Stimulated activated naive CD8-positive, alpha-beta T cell treated with anti-CD3 and anti-CD28 coated beads, Interleukin-15, Interleukin-2, amounts not matched to agents 100 U/mL and 50 U/mL, for 24 hours (primary cell): ENCODE data around the gene RASGRP1.
"Not testable (repeated sequence)": the region's sequence is repeated elsewhere in the genome, so short reads cannot be mapped to it uniquely, and the experiment has no call there.

Source experiments
- ATAC-seq: fragments of 150-1000 bp; cut with Tn5 transposase; one replicate; pipeline ENCODE4 v1.10.0; 2021
- DNase-seq: peaks from one replicate; pipeline ENCODE4 v3.0.0; 2021

The RASGRP1 gene

GRCh38 chr15:38564557-38565286 lies at the start of gene RASGRP1:
Gene RASGRP1, minus strand, starts transcription at chr15:38564814. Its CDS starts 186 bp downstream, at chr15:38564628.
- DNase-seq: peak; percentile 86
- ATAC-seq: peak; percentile 66

DNA sequence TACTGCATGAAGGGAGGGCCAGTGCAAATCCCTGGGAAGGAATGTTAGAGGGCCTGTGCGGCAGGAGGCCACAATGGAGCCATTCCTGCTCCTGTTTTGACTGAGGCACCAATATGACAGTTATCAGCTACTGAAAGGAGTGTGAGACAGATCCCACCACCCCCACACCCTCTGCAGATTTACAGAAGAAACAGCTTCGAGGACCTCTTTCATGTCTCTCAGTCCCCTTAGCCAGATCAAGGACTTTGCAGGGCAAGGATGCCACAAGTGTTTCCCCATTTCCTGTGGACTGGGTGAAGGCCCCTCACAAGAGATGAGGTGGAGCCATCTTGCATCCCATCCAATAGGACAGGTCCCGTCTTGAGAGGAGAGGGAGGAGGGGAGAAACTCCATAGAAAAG lies 48.5 kb upstream of the RASGRP1 start:
- no peak for ATAC-seq
- no peak for DNase-seq

DNA sequence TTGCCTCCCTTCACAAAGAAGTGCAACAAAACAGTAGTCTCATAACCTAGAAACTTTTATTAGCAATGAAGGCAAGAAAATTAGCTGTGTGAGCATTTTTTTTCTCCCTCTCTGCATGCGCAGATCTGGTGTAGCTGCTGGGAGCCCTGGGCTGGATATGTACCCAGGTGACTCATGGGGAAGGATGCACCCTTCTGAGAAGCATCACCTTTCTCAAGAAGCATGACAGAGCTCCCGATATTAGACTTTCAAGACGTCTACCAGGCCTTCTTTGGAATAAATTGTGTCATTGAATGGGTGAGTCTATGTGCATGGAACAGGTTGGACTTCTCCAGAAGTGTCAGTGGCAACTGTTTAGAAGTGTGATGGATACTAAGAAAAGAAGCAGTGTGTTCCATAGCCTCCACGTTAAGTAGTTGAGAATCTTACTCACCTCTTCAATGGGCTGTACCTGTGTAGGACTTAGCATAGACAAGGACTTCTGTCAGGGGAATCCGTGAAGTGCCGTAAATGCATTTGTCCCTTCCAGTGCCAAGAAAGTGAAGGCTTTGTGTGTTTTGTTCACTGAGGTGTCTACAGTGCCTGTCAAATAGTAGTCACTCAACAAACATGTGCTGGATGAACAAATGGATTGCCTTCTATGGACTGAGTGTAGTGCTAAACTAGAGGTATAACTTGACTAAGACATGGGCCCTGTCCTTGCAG lies 47.7 kb upstream of the RASGRP1 start:
- peak; percentile 84 for ATAC-seq

GRCh38 chr15:38611228-38611627 lies 46.6 kb upstream of the RASGRP1 start:
- DNase-seq (peak; percentile 52), ATAC-seq (peak; percentile 63)

More for the DNA sequence above, 47.7 kb upstream of the RASGRP1 start:
- DNase-seq: peak; percentile 57

DNA sequence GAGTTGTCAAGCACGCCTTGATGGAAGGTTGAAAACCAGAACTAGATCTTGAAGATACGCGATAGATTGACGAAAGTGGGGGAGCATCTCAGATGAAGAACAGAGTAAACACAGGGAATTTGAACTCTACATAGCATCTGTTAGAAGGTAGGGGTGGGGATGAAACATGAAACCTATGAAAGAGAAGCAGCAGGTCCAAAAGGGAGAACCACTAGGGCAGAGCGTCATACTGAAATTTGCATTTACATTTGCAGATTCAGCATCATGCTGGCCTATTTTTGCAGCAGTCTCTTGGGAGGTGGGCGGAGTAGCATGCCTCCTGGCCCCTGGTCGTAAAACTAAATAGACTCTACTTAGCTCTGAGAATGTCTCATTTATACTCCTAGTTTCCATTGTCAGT lies 46.1 kb upstream of the RASGRP1 start:
- ATAC-seq: peak; percentile 47
- peak; percentile 51 for DNase-seq

DNA sequence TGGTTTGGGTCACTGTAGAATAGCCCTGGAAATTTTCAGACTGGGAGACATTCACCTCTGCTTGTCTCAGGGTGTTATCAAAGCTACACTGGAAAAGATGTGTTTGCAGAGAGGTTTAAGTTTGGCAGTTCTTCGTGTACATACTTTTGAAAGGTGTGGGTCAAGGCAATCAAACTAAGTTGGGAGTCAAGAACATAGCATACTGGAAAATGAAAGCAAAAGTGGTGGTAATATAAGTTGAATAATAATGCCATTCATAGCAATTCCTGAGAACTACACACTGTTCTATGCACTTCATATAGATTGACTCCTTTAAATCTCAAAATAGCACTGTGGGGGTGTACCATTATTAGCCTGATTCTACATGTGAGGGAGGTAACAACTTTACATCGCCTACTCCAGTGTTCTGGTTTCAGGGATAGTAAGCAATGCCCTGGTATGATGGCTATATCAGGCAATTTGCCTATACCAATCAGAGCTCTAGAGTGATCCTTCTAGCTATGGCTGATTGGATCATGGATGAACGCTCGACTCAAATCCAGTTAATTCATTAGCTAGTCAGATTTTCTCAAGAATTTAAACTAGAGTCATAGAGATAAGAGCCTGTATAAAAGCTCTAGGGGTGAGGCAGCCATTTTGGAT lies 44.6 kb upstream of the RASGRP1 start:
- no peak for ATAC-seq
- DNase-seq: no peak

GRCh38 chr15:38608682-38609081 lies 44.1 kb upstream of the RASGRP1 start:
- ATAC-seq (no peak), DNase-seq (no peak)

DNA sequence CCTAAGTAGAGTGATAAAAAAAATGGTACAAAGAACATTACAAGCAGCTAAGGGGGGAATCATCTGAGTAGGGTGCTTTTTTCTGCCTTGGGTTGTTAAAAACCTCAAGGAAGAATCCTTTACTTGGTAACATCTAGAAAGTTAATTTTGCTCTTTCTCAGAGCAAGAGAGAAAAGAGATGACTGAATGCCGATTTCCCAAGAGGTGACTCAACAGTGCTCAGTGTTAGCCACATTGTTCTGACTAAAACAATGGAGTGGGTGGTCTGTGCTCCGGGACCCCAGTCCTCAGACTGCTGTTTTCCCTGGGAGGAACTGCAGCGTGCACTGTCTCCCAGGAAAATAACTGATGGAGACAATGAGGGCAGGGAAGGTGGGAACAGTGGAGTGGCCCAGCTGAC lies 41.1 kb upstream of the RASGRP1 start:
- ATAC-seq (peak; percentile 47), DNase-seq (no peak)

- no peak for DNase-seq
- ATAC-seq: no peak
Observed at GRCh38 chr15:38603672-38604071, 39.1 kb upstream of the RASGRP1 start.

- ATAC-seq: no peak
- no peak for DNase-seq
Observed at GRCh38 chr15:38602910-38603670, 38.5 kb upstream of the RASGRP1 start.

- ATAC-seq (no peak), DNase-seq (no peak)
Observed at GRCh38 chr15:38600236-38600635, 35.6 kb upstream of the RASGRP1 start.

- no peak for ATAC-seq
- DNase-seq: no peak
Observed at GRCh38 chr15:38598749-38599148, 34.1 kb upstream of the RASGRP1 start.

GRCh38 chr15:38597219-38597800 lies 32.7 kb upstream of the RASGRP1 start:
- DNase-seq (no peak), ATAC-seq (no peak)

DNA sequence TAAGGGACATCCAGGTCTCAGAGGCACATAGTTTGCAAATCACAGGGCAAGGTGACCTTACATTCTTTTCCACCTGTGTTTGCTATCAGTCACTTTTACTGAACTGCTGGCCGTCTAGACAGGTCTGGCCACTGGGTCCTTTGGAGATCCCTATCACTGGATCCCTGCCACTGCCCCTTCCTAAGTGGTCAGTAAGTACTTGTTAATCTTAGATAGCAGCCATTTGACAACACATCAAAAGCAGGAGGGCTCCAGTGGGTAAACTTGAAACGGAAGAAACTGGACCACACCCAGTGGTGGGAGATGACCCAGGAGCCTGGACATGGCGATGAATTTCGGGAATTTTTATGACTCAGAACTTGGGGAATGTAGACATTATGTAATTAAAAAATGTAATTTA lies 28.9 kb upstream of the RASGRP1 start:
- no peak for DNase-seq
- ATAC-seq: no peak

DNA sequence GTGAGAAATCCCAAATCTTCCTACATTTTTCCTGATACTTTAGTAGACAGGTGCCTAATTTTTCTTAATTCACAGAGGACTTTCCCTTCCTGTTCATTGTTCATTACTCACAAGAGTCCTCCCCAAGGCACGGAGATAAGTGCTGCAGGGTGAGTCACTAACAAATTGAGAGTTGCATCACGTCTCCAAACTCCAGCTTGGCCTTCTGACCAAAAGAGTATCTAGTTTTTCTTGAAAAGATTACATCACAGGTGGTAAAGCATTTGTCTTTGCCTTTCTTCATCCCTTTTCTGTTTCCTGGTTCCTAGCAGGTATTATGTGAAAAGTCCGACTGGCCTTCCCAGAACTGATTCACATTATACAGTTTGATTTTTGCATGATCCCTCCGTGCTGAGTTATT lies 24.9 kb upstream of the RASGRP1 start:
- no peak for DNase-seq
- peak; percentile 73 for ATAC-seq

DNA sequence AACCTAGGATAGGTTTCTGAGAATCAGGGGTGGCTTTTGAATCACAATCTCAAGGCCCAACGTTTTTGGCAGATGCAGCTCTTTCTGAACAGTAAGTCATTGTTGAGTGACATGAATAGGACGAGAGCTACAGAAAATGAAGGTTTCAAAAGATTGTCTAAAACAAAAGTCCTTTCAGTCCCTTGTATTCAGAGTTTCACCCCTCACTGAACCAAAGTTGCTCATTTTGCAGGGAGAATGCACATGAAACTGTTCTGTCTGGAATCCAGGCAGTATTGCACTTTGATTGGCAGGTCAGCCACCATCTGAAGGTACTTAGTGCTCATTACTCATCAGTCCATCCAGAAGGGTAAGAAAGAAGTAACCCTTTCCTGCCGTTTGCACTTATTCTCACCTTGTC lies 24.1 kb upstream of the RASGRP1 start:
- ATAC-seq: no peak
- DNase-seq: no peak

DNA sequence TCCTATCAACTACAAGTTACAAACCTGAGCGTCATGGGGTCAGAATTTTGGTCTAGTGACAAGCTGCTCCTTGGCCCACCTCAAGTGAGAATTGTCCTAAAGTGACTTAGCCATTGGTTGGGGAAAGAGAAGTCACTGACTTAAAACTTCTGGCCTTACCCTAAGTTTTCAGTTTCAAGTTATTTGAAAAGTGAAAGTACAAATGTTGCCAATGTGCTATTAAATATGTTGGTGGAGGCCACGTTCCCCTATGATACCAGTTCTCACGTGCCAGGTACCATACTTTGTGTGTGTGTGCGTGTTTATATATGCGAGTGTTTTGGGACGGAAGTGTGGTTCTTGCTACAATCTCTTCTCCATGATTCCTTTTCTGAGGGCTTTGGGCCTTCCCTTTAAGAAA lies 22.6 kb upstream of the RASGRP1 start:
- ATAC-seq (no peak), DNase-seq (no peak)

DNA sequence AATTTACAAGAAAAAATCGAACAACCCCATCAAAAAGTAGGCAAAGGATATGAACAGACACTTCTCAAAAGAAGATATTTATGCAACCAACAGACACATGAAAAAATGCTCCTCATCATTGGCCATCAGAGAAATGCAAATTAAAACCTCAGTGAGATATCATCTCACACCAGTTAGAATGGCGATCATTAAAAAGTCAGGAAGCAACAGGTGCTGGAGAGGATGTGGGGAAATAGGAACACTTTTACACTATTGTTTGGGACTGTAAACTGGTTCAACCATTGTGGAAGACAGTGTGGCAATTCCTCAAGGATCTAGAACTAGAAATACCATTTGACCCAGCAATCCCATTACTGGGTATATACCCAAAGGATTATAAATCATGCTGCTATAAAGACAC lies 21.4 kb upstream of the RASGRP1 start:
- ATAC-seq: not testable (repeated sequence)

DNA sequence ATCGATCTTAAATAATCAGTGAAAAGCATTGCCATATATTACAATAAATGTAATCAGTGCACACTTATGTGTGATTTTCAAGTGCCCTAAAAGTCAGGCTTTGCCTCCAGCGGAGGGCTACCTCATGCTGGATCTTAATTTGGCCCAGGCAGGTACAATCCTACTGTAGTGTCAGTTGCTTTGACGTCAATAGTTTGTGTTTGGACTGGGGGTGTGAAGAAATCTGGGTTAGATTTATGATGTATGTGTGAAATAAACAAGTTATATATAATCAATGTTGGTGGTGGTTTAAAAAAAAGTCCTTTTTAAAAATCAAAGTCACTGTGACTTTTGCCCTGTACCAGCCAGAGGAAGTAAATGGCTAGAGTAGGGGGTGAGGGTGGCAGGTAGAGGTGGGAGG lies 14.0 kb upstream of the RASGRP1 start:
- ATAC-seq: no peak
- no peak for DNase-seq

More for the DNA sequence above, 21.4 kb upstream of the RASGRP1 start:
- DNase-seq: not testable (repeated sequence)

GRCh38 chr15:38577424-38577987 lies 12.9 kb upstream of the RASGRP1 start:
- ATAC-seq (peak; percentile 28), DNase-seq (no peak)

GRCh38 chr15:38576837-38577236 lies 12.2 kb upstream of the RASGRP1 start:
- ATAC-seq (no peak), DNase-seq (no peak)

- DNase-seq (no peak), ATAC-seq (no peak)
Observed at GRCh38 chr15:38576261-38576660, 11.6 kb upstream of the RASGRP1 start.
